Esophagus muscularis mucosa (tissue), 2 donors: ENCODE measurements around the gene CLIC4.

Experiments used
- EP300 ChIP-seq: sonication (generic); formaldehyde crosslinking; IDR thresholded peaks from one replicate; pipeline ENCODE4 v1.6.1; 2017; ENCODE audit warnings: antibody characterized with exemption
- POLR2A ChIP-seq: fragments of 450-650 bp; IDR thresholded peaks from one replicate; pipeline ENCODE4 v1.6.1; 2017; ENCODE audit warnings: antibody characterized with exemption, moderate library complexity, mild to moderate bottlenecking, low read depth

GRCh38 chr1:24806588-24806987, 61.3 kb downstream of the CLIC4 start:
- no peak for TF ChIP-seq POLR2A
- no peak for TF ChIP-seq EP300
